GM18499 (cell line): ENCODE data around the gene CDC42EP3.

Experiments
- ATAC-seq: cut with Tn5 transposase; IDR thresholded peaks from one replicate; pipeline ENCODE4 v1.9.1; 2021; ENCODE audit warnings: moderate number of reproducible peaks; ENCODE audit not compliant: insufficient read depth, unreplicated experiment

CDC42EP3 gene

GRCh38 chr2:37593024-37593423 lies 78.4 kb downstream of the CDC42EP3 start:
- ATAC-seq, result no peak
